ENCODE results near the gene RAD17. TPM values are rescaled to one million over a fixed set of nuclear protein-coding genes. Genes with fewer than 3 reads are reported as not detected.

The RAD17 gene
- total RNA-seq, result 26.1 and 26.3 TPM in 2 replicates

GRCh38 chr5:69369340-69370121 is at the start of gene RAD17, which contains the start of the genes AK6 and TAF9:
Gene RAD17, plus strand, starts transcription at chr5:69369818. Its CDS starts 2,391 bp downstream, at chr5:69372209.
Gene AK6, minus strand, starts transcription at chr5:69369520. Its CDS starts 30 bp downstream, at chr5:69369490.
Gene TAF9, minus strand, starts transcription at chr5:69369520. Its CDS starts 3,783 bp downstream, at chr5:69365737.

GRCh38 chr5:69414885-69415583 is 45.4 kb downstream of the RAD17 start, which contains the start of gene MARVELD2:
Gene MARVELD2, plus strand, starts transcription at chr5:69415116. Its CDS starts 4,270 bp downstream, at chr5:69419386.

Other genes starting within 250 kb of the RAD17 start
- 19.0 and 292 TPM in 2 replicates for gene CCNB1, start 202.7 kb upstream of the RAD17 start, total RNA-seq
- 5.1 and 38.0 TPM in 2 replicates for gene CENPH, start 180.2 kb upstream of the RAD17 start, total RNA-seq
- gene CDK7, start 134.9 kb upstream of the RAD17 start, total RNA-seq, result 42.2 and 61.2 TPM in 2 replicates
- 5.6 and 7.7 TPM in 2 replicates for gene CCDC125, start 37.0 kb upstream of the RAD17 start, total RNA-seq
- 20.7 and 30.8 TPM in 2 replicates for gene AK6, start 298 bp upstream of the RAD17 start, total RNA-seq
- 62.2 and 88.9 TPM in 2 replicates for gene TAF9, start 298 bp upstream of the RAD17 start, total RNA-seq
- gene MARVELD2, start 45.3 kb downstream of the RAD17 start, total RNA-seq, result 0.15 and 0.17 TPM in 2 replicates
- 1.0 and 2.2 TPM in 2 replicates for gene OCLN, start 123.0 kb downstream of the RAD17 start, total RNA-seq
- gene GTF2H2C, start 190.4 kb downstream of the RAD17 start, total RNA-seq, result 31.9 and 48.9 TPM in 2 replicates

Data from smooth muscle cell of trachea (primary cell).